Mesodermal cell (in vitro differentiated cells): ENCODE results near the gene B3GNT2.
"Not testable (repeated sequence)": the region's sequence is repeated elsewhere in the genome, so short reads cannot be mapped to it uniquely, and the experiment has no call there.

ENCODE experiments used
- H3K27ac ChIP-seq: 2 replicates; pipeline ENCODE4 v1.7.0; 2013; ENCODE audit warnings: mild to moderate bottlenecking, low read depth, low read length, moderate library complexity; ENCODE audit not compliant: severe bottlenecking
- H3K36me3 ChIP-seq: 2 replicates; pipeline ENCODE4 v1.7.1; 2013; ENCODE audit warnings: mild to moderate bottlenecking, low read length, moderate library complexity; ENCODE audit not compliant: control insufficient read depth, insufficient read depth
- H3K4me1 ChIP-seq: one replicate; pipeline ENCODE4 v1.7.1; 2013; ENCODE audit warnings: mild to moderate bottlenecking, low read length; ENCODE audit not compliant: insufficient read depth, control insufficient read depth, poor library complexity, severe bottlenecking
- H3K4me3 ChIP-seq: 2 replicates; pipeline ENCODE4 v1.7.0; 2013; ENCODE audit warnings: low read length, control low read depth, mild to moderate bottlenecking; ENCODE audit not compliant: insufficient read depth, poor library complexity, severe bottlenecking; ENCODE audit errors: extremely low read depth
- H3K9me3 ChIP-seq: 2 replicates; pipeline ENCODE4 v1.7.1; 2013; ENCODE audit warnings: mild to moderate bottlenecking, low read length, moderate library complexity; ENCODE audit not compliant: control insufficient read depth
- WGBS, 2 experiments: methylation state at CpG; one replicate each; pipeline ENCODE4 v1.1.5; 2013; ENCODE audit warnings: missing lambda C conversion rate in 2 of 2; ENCODE audit not compliant: insufficient coverage in 2 of 2; 5-methylcytosine and 5-hydroxymethylcytosine counted together

The B3GNT2 gene

GRCh38 chr2:62160691-62161090 lies 35.2 kb upstream of the B3GNT2 start:
- H3K36me3 ChIP-seq, H3K27ac ChIP-seq, H3K4me1 ChIP-seq, H3K9me3 ChIP-seq, H3K4me3 ChIP-seq: not testable (repeated sequence)
- 96% methylated on average over 4 of the region's 9 CpGs; no CpG with 5 or more reads in 1 of the 2 experiments for WGBS, 2 experiments

GRCh38 chr2:62163106-62163831 lies 32.6 kb upstream of the B3GNT2 start:
- no peaks in the 10 kb centered on the region for H3K36me3 ChIP-seq
- H3K9me3 ChIP-seq, result no peaks in the 10 kb centered on the region
- no peak overlapping the region for H3K4me3 ChIP-seq
- H3K4me1 ChIP-seq, result peaks cover 9% of the 10 kb centered on the region
- 86 to 92% methylated on average over 1 to 2 of the region's 3 CpGs for WGBS, 2 experiments
- H3K27ac ChIP-seq, result no peak overlapping the region

- WGBS, 2 experiments, result 44 to 60% methylated on average over 1 of the region's 2 CpGs
- Histone ChIP-seq H3K4me3 (no peak overlapping the region), H3K36me3 (no peaks in the 10 kb centered on the region), H3K27ac (no peak overlapping the region), H3K9me3 (no peaks in the 10 kb centered on the region), H3K4me1 (peaks cover 9% of the 10 kb centered on the region)
Observed at GRCh38 chr2:62163834-62164233, 32.1 kb upstream of the B3GNT2 start.

GRCh38 chr2:62175728-62176127 lies 20.2 kb upstream of the B3GNT2 start:
- no peak overlapping the region for H3K27ac ChIP-seq
- no peaks in the 10 kb centered on the region for H3K9me3 ChIP-seq
- no peaks in the 10 kb centered on the region for H3K36me3 ChIP-seq
- WGBS, 2 experiments, result 74 to 86% methylated on average over 3 of the region's 4 CpGs
- H3K4me3 ChIP-seq, result no peak overlapping the region
- H3K4me1 ChIP-seq, result no peaks in the 10 kb centered on the region

- Histone ChIP-seq H3K36me3 (no peaks in the 10 kb centered on the region), H3K9me3 (no peaks in the 10 kb centered on the region), H3K4me1 (no peaks in the 10 kb centered on the region), H3K27ac (no peak overlapping the region), H3K4me3 (no peak overlapping the region)
Observed at GRCh38 chr2:62176801-62177200, 19.1 kb upstream of the B3GNT2 start.

DNA sequence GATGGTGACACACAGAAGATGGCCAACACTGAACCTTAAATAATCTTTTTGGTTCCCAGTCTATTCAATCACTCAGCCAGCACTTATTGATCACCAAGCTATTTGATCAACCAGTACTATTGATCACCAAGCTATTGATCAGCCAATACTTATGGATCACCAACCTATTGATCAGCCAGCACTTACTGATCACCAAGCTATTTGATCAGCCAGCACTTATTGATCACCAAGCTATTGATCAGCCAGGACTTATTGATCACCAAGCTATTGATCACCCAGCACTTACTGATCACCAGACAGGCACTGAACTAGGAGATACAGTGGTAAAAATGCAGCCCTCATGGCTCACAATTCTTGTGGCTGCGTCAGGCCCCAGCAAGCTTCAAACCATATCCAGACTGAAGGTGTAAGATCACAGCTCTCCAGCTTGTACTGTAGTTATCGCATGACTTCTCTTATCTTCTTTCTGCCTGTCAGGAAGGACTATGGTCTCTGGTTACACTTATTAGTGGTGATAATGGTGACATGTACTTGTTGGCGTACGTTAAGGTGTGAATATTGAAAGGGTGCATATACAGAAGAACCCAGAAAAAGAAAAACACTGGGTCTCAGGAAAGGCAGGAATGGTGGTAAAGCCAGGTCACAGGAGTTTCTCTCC lies 18.4 kb upstream of the B3GNT2 start:
- H3K4me3 ChIP-seq, result no peak overlapping the region
- no peaks in the 10 kb centered on the region for H3K36me3 ChIP-seq
- no peak overlapping the region for H3K27ac ChIP-seq
- 84 to 100% methylated on average over 3 to 4 of the region's 4 CpGs for WGBS, 2 experiments
- H3K4me1 ChIP-seq, result no peaks in the 10 kb centered on the region
- H3K9me3 ChIP-seq, result no peaks in the 10 kb centered on the region

GRCh38 chr2:62178741-62179271 lies 17.1 kb upstream of the B3GNT2 start:
- H3K36me3 ChIP-seq, result no peaks in the 10 kb centered on the region
- 82 to 93% methylated on average over 5 of the region's 5 CpGs for WGBS, 2 experiments
- H3K4me3 ChIP-seq, result no peak overlapping the region
- H3K9me3 ChIP-seq, result no peaks in the 10 kb centered on the region
- H3K27ac ChIP-seq, result no peak overlapping the region
- H3K4me1 ChIP-seq, result no peaks in the 10 kb centered on the region

DNA sequence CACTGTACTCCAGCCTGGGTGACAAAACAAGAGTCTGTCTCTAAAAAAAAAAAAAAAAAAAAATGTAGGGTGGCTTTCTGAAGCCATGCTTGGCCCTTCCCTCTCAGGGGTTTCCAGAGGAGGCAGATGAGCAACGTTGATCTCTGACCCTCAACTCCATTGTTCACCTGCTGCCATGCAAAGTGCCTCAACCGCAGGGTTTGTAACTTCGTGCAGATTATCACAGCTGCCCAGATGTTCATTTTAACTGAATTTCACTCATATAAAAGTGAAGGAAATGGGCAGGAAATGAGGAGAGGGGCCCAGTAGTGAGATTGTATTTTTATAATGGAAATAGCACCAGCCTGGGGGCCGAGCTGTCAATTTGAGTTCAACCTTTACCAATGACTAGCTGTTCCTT lies 14.9 kb upstream of the B3GNT2 start:
- 71 to 83% methylated on average over 1 to 2 of the region's 4 CpGs for WGBS, 2 experiments
- Histone ChIP-seq H3K27ac (no peak overlapping the region), H3K4me1 (no peaks in the 10 kb centered on the region), H3K36me3 (no peaks in the 10 kb centered on the region), H3K4me3 (no peak overlapping the region), H3K9me3 (no peaks in the 10 kb centered on the region)

DNA sequence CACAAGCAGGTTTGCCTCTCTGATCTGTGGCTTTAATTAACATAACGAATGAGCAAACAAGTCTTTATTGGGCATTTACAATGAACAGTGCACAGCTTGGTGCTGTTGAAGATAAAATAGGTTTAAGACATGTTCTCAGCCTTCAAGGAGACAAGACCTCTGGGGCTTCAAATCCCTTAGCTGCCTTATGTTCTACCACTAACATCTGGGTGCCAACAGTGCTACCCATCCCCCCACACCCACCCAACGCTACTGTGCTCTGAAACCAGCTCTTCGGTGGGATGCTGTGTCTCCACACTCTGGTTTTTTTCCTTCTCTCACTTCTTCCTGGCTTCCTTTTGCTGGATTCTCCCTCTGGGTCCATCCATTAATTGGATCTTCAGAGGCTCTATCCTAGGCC lies 14.1 kb upstream of the B3GNT2 start:
- H3K4me1 ChIP-seq, result no peaks in the 10 kb centered on the region
- no peak overlapping the region for H3K27ac ChIP-seq
- H3K9me3 ChIP-seq, result no peaks in the 10 kb centered on the region
- WGBS, 2 experiments, result 87 to 96% methylated on average over 3 of the region's 3 CpGs
- H3K36me3 ChIP-seq, result no peaks in the 10 kb centered on the region
- H3K4me3 ChIP-seq, result no peak overlapping the region

- H3K4me3 ChIP-seq, result no peak overlapping the region
- H3K27ac ChIP-seq, result no peak overlapping the region
- no peaks in the 10 kb centered on the region for H3K4me1 ChIP-seq
- no peaks in the 10 kb centered on the region for H3K36me3 ChIP-seq
- 86 to 93% methylated on average over 1 to 3 of the region's 3 CpGs for WGBS, 2 experiments
- no peaks in the 10 kb centered on the region for H3K9me3 ChIP-seq
Observed at GRCh38 chr2:62184512-62185230, 11.2 kb upstream of the B3GNT2 start.
